NCI-H524 treated with DMSO at 0.1 percent for 48 hours (cell line): ENCODE data around the gene ARHGAP26.
"Not testable (repeated sequence)": the region's sequence is repeated elsewhere in the genome, so short reads cannot be mapped to it uniquely, and the experiment has no call there.

Experiments used
- DNase-seq: peaks from one replicate; lab custom pipeline; 2025; lab: John Stamatoyannopoulos, UW

Gene ARHGAP26

GRCh38 chr5:143090044-143090443, 319.9 kb downstream of the ARHGAP26 start:
- not testable (repeated sequence) for DNase-seq

- DNase-seq: not testable (repeated sequence)
Measured at GRCh38 chr5:143092711-143093451, 322.7 kb downstream of the ARHGAP26 start.

GRCh38 chr5:143093452-143094086, 323.4 kb downstream of the ARHGAP26 start:
- no peak for DNase-seq

GRCh38 chr5:143094087-143094521, 323.9 kb downstream of the ARHGAP26 start:
- DNase-seq: no peak

- DNase-seq: not testable (repeated sequence)
Measured at GRCh38 chr5:143094608-143095007, 324.4 kb downstream of the ARHGAP26 start.

GRCh38 chr5:143101121-143101520, 330.9 kb downstream of the ARHGAP26 start:
- DNase-seq: no peak

GRCh38 chr5:143101725-143102386, 331.7 kb downstream of the ARHGAP26 start:
- no peak for DNase-seq

- no peak for DNase-seq
Measured at GRCh38 chr5:143102411-143102810, 332.2 kb downstream of the ARHGAP26 start.

GRCh38 chr5:143105216-143105905, 335.2 kb downstream of the ARHGAP26 start:
- no peak for DNase-seq

- no peak for DNase-seq
Measured at GRCh38 chr5:143106174-143106573, 336.0 kb downstream of the ARHGAP26 start.

GRCh38 chr5:143108498-143109128, 338.4 kb downstream of the ARHGAP26 start:
- DNase-seq: no peak

GRCh38 chr5:143110591-143110990, 340.4 kb downstream of the ARHGAP26 start:
- no peak for DNase-seq

- DNase-seq: no peak
Measured at GRCh38 chr5:143111799-143112198, 341.6 kb downstream of the ARHGAP26 start.

GRCh38 chr5:143113461-143113860, 343.3 kb downstream of the ARHGAP26 start:
- DNase-seq: no peak

GRCh38 chr5:143114481-143114880, 344.3 kb downstream of the ARHGAP26 start:
- DNase-seq: no peak

GRCh38 chr5:143115381-143115780, 345.2 kb downstream of the ARHGAP26 start:
- DNase-seq: peak; percentile 3

- DNase-seq: no peak
Measured at GRCh38 chr5:143116814-143117213, 346.6 kb downstream of the ARHGAP26 start.

GRCh38 chr5:143117821-143118220, 347.6 kb downstream of the ARHGAP26 start:
- no peak for DNase-seq

GRCh38 chr5:143118222-143118621, 348.0 kb downstream of the ARHGAP26 start:
- no peak for DNase-seq

GRCh38 chr5:143118818-143119217, 348.6 kb downstream of the ARHGAP26 start:
- not testable (repeated sequence) for DNase-seq

- no peak for DNase-seq
Measured at GRCh38 chr5:143119291-143119769, 349.2 kb downstream of the ARHGAP26 start.

GRCh38 chr5:143119881-143120341, 349.7 kb downstream of the ARHGAP26 start:
- DNase-seq: no peak
